HFFc6 (cell line): ENCODE results near the gene COL11A1. TPM values are rescaled to one million over a fixed set of nuclear protein-coding genes. Genes with fewer than 3 reads are reported as not detected.
"Not testable (repeated sequence)": the region's sequence is repeated elsewhere in the genome, so short reads cannot be mapped to it uniquely, and the experiment has no call there.

Experiments
- DNase-seq: peaks from one replicate; pipeline ENCODE4 v3.0.0-alpha.2; 2018
- H3K27ac Mint-ChIP-seq: 2 replicates; pipeline ENCODE4 v1.8.0; 2020; ENCODE audit warnings: mild to moderate bottlenecking, mixed read lengths
- H3K27me3 Mint-ChIP-seq: 2 replicates; pipeline ENCODE4 v1.8.0; 2021; ENCODE audit warnings: mild to moderate bottlenecking, moderate library complexity, mixed read lengths; ENCODE audit not compliant: insufficient read depth
- H3K36me3 Mint-ChIP-seq: 2 replicates; pipeline ENCODE4 v1.8.0; 2021; ENCODE audit warnings: low read depth, mixed read lengths
- H3K4me1 Mint-ChIP-seq: 2 replicates; pipeline ENCODE4 v1.8.0; 2020; ENCODE audit warnings: low read depth, mixed read lengths
- H3K4me3 Mint-ChIP-seq: 2 replicates; pipeline ENCODE4 v1.8.0; 2020; ENCODE audit warnings: mild to moderate bottlenecking, moderate library complexity, mixed read lengths
- H3K9me3 Mint-ChIP-seq: 2 replicates; pipeline ENCODE4 v1.8.0; 2020; ENCODE audit warnings: mild to moderate bottlenecking, mixed read lengths
- CTCF ChIP-seq: fragments of 200-600 bp; sonication (generic); IDR thresholded peaks from 2 replicates; pipeline ENCODE4 v1.5.0; 2021; ENCODE audit warnings: antibody characterized with exemption, mild to moderate bottlenecking
- total RNA-seq, 6 experiments: library from RNA; stranded (reverse); fragmentation: NEBNext Ultra II Directional; extraction: Animal tissue kit (Norgen Biotek cat#: 25700); gene quantifications; 2 replicates in 1 of 6; 3 replicates in 5 of 6; pipeline ENCODE4 v1.2.3, GENCODE V29; 2021

The COL11A1 gene
- total RNA-seq, 6 experiments from 2014 or later, result 145 to 364 (median 152) TPM

GRCh38 chr1:102937401-102937800 is 170.9 kb downstream of the COL11A1 start:
- TF ChIP-seq CTCF, result no peak
- H3K4me3 Mint-ChIP-seq, result no peak overlapping the region
- no peak for DNase-seq
- no peak overlapping the region for H3K27ac Mint-ChIP-seq
- H3K9me3 Mint-ChIP-seq, result no peaks in the 10 kb centered on the region
- peaks cover 16% of the 10 kb centered on the region for H3K4me1 Mint-ChIP-seq
- peaks cover 31% of the 10 kb centered on the region for H3K36me3 Mint-ChIP-seq
- H3K27me3 Mint-ChIP-seq, result peaks cover 8% of the 10 kb centered on the region

GRCh38 chr1:102933362-102933761 is 175.0 kb downstream of the COL11A1 start:
- not testable (repeated sequence) for H3K27me3 Mint-ChIP-seq, H3K4me3 Mint-ChIP-seq, H3K27ac Mint-ChIP-seq, H3K4me1 Mint-ChIP-seq, DNase-seq, H3K9me3 Mint-ChIP-seq
- H3K36me3 Mint-ChIP-seq, result peaks cover 38% of the 10 kb centered on the region

GRCh38 chr1:102919659-102920058 is 188.7 kb downstream of the COL11A1 start:
- peaks cover 18% of the 10 kb centered on the region for H3K36me3 Mint-ChIP-seq
- H3K27me3 Mint-ChIP-seq, result no peaks in the 10 kb centered on the region
- no peak overlapping the region for H3K4me3 Mint-ChIP-seq
- peak overlapping the region; percentile 33 for H3K27ac Mint-ChIP-seq
- no peak for TF ChIP-seq CTCF
- H3K9me3 Mint-ChIP-seq, result no peaks in the 10 kb centered on the region
- peaks cover 23% of the 10 kb centered on the region for H3K4me1 Mint-ChIP-seq
- peak; percentile 59 for DNase-seq

GRCh38 chr1:102901996-102902395 is 206.3 kb downstream of the COL11A1 start:
- Mint-ChIP-seq H3K27ac (no peak overlapping the region), H3K36me3 (peaks cover 9% of the 10 kb centered on the region), H3K9me3 (no peaks in the 10 kb centered on the region), H3K4me3 (no peak overlapping the region), H3K4me1 (peaks cover 44% of the 10 kb centered on the region), H3K27me3 (peaks cover 4% of the 10 kb centered on the region; the same call in 1 of the 2 replicates)
- DNase-seq, result peak; percentile 51
- no peak for TF ChIP-seq CTCF

GRCh38 chr1:102899935-102900334 is 208.4 kb downstream of the COL11A1 start:
- TF ChIP-seq CTCF, result no peak
- Mint-ChIP-seq H3K4me1 (peaks cover 47% of the 10 kb centered on the region), H3K4me3 (no peak overlapping the region), H3K27ac (no peak overlapping the region), H3K27me3 (no peaks in the 10 kb centered on the region), H3K9me3 (no peaks in the 10 kb centered on the region), H3K36me3 (peaks cover 29% of the 10 kb centered on the region)
- no peak for DNase-seq

GRCh38 chr1:102897557-102897956 is 210.8 kb downstream of the COL11A1 start:
- Mint-ChIP-seq H3K9me3 (no peaks in the 10 kb centered on the region), H3K4me1 (peaks cover 54% of the 10 kb centered on the region), H3K36me3 (peaks cover 27% of the 10 kb centered on the region), H3K27ac (peak overlapping the region; percentile 60), H3K4me3 (peak overlapping the region; percentile 12; the same call in 1 of the 2 replicates), H3K27me3 (no peaks in the 10 kb centered on the region; the same call in 1 of the 2 replicates)
- peak; percentile 83 for DNase-seq
- TF ChIP-seq CTCF, result no peak
